Endodermal cell (in vitro differentiated cells): ENCODE measurements around the gene ARPC1B. TPM values are rescaled to one million over a fixed set of nuclear protein-coding genes. Genes with fewer than 3 reads are reported as not detected.
"Not testable (repeated sequence)": the region's sequence is repeated elsewhere in the genome, so short reads cannot be mapped to it uniquely, and the experiment has no call there.

ENCODE experiments used
- DNase-seq: peaks from one replicate; pipeline ENCODE4 v3.0.0-alpha.2; 2017
- H3K27ac ChIP-seq: 2 replicates; pipeline ENCODE4 v1.5.1; 2013; ENCODE audit warnings: mild to moderate bottlenecking, low read depth, low read length, moderate library complexity
- H3K27me3 ChIP-seq: 2 replicates; pipeline ENCODE4 v1.6.1; 2013; ENCODE audit warnings: mild to moderate bottlenecking, low read length, moderate library complexity; ENCODE audit not compliant: insufficient read depth, control insufficient read depth, poor library complexity, severe bottlenecking
- H3K36me3 ChIP-seq: 2 replicates; pipeline ENCODE4 v1.7.0; 2013; ENCODE audit warnings: mild to moderate bottlenecking, low read length, moderate library complexity; ENCODE audit not compliant: control insufficient read depth, insufficient read depth
- H3K4me1 ChIP-seq: one replicate; pipeline ENCODE4 v1.7.0; 2013; ENCODE audit warnings: low read length; ENCODE audit not compliant: control insufficient read depth, insufficient read depth
- H3K4me3 ChIP-seq: 2 replicates; pipeline ENCODE4 v1.5.1; 2013; ENCODE audit warnings: mild to moderate bottlenecking, low read length, moderate library complexity
- H3K9ac ChIP-seq: 2 replicates; pipeline ENCODE4 v1.6.1; 2013; ENCODE audit warnings: mild to moderate bottlenecking, low read length, moderate library complexity; ENCODE audit not compliant: poor library complexity, severe bottlenecking; ENCODE audit errors: extremely low read depth
- H3K9me3 ChIP-seq: 2 replicates; pipeline ENCODE4 v1.6.1; 2013; ENCODE audit warnings: mild to moderate bottlenecking, low read length, moderate library complexity; ENCODE audit not compliant: control insufficient read depth
- H3K27ac Mint-ChIP-seq: 2 replicates; pipeline ENCODE4 v1.8.0; 2020; ENCODE audit warnings: mixed read lengths
- H3K27me3 Mint-ChIP-seq: 2 replicates; pipeline ENCODE4 v1.8.0; 2021; ENCODE audit warnings: mild to moderate bottlenecking, mixed read lengths; ENCODE audit not compliant: insufficient read depth
- H3K36me3 Mint-ChIP-seq: 2 replicates; pipeline ENCODE4 v1.8.0; 2020; ENCODE audit warnings: low read depth, mixed read lengths
- H3K4me1 Mint-ChIP-seq: 2 replicates; pipeline ENCODE4 v1.8.0; 2020; ENCODE audit warnings: mixed read lengths
- H3K4me3 Mint-ChIP-seq: 2 replicates; pipeline ENCODE4 v1.8.0; 2020; ENCODE audit warnings: mild to moderate bottlenecking, moderate library complexity, mixed read lengths
- H3K9me3 Mint-ChIP-seq: 2 replicates; pipeline ENCODE4 v1.8.0; 2020; ENCODE audit warnings: mild to moderate bottlenecking, mixed read lengths
- WGBS, 2 experiments: methylation state at CpG; one replicate each; pipeline versions ENCODE4 v1.1.5 to v1.1.7; 2013; ENCODE audit warnings: missing lambda C conversion rate in 2 of 2, mixed read lengths in 1 of 2; ENCODE audit not compliant: insufficient coverage in 1 of 2, insufficient read length in 1 of 2; 5-methylcytosine and 5-hydroxymethylcytosine counted together
- total RNA-seq, 2 donors: library from RNA; stranded (reverse); fragmentation: NEBNext Ultra II Directional in 1 of 2; extraction: Animal tissue kit (Norgen Biotek cat#: 25700) in 1 of 2; gene quantifications; 2 replicates in 1 of 2; 3 replicates in 1 of 2; pipeline ENCODE4 v1.2.1, GENCODE V29; 2021
- TF ChIP-seq, protein P1 (sequence below): fragments of 200-600 bp; sonication (generic); conservative IDR thresholded peaks from 2 replicates; pipeline ENCODE4 v1.5.0; 2021; ENCODE audit warnings: antibody characterized with exemption, mild to moderate bottlenecking

Gene ARPC1B
- total RNA-seq, 2 donors from 2014 or later: 53.3 to 73.9 TPM

DNA sequence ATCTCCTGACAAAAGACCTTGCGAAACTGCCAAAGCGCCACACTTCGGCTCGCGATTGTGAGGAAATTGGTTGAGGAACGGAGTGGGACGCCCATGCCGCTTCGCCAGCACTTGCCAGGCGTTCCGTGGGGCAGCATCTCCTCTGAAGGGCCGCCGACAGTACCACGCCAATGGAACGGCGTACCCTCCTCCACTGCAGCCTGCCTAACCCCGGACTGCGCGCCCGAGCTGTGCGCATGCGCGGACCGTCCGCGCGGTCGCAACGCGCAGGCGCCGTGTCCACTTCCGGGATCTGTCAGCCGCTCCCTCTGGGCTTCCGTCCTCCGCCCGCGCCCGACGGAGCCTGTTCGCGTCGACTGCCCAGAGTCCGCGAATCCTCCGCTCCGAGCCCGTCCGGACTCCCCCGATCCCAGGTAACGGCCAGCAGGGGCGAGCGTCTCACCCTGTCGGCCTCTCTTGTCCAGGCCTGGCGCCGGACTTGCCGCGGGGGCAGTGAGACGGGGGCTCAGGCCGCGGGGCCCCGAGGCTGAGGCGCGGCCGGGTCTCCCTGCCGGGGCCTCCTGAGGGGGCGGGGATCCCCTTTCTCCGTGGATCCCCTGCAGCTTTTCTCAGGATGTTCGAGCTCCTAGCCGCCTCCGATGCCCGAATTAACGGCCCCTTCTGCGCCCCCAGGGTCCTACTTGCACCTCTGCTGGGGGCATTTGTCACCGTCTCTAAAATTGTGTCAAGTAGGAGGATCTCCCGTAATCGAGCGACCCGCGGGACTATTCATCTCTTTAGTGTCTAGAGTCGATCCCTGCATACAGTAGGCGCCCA is 48.7 kb upstream of the ARPC1B start, which contains the start of gene ARPC1A:
Gene ARPC1A (plus strand): TSS at position 307 of the 816 bp plus-strand sequence. CDS start 7,456 bp downstream, outside the sequence.
- no peaks in the 10 kb centered on the region for H3K9me3 Mint-ChIP-seq
- H3K4me3 ChIP-seq: peak within 1 kb of the TSS; percentile 100
- peaks cover 19% of the 10 kb centered on the region for H3K4me1 Mint-ChIP-seq
- H3K27me3 Mint-ChIP-seq: no peaks in the 10 kb centered on the region
- 0% methylated on average over 25 to 82 of the region's 82 CpGs for WGBS, 2 experiments
- H3K4me3 Mint-ChIP-seq: peak within 1 kb of the TSS; percentile 90
- H3K27ac ChIP-seq: peak within 1 kb of the TSS; percentile 51
- DNase-seq: peak; percentile 97
- H3K36me3 Mint-ChIP-seq: peaks cover 5% of the 10 kb centered on the region
- H3K27me3 ChIP-seq: no peaks in the 10 kb centered on the region
- H3K9me3 ChIP-seq: no peaks in the 10 kb centered on the region
- H3K27ac Mint-ChIP-seq: peak within 1 kb of the TSS; percentile 86
- H3K9ac ChIP-seq: peak within 1 kb of the TSS; percentile 86
- TF ChIP-seq, protein P1, sequence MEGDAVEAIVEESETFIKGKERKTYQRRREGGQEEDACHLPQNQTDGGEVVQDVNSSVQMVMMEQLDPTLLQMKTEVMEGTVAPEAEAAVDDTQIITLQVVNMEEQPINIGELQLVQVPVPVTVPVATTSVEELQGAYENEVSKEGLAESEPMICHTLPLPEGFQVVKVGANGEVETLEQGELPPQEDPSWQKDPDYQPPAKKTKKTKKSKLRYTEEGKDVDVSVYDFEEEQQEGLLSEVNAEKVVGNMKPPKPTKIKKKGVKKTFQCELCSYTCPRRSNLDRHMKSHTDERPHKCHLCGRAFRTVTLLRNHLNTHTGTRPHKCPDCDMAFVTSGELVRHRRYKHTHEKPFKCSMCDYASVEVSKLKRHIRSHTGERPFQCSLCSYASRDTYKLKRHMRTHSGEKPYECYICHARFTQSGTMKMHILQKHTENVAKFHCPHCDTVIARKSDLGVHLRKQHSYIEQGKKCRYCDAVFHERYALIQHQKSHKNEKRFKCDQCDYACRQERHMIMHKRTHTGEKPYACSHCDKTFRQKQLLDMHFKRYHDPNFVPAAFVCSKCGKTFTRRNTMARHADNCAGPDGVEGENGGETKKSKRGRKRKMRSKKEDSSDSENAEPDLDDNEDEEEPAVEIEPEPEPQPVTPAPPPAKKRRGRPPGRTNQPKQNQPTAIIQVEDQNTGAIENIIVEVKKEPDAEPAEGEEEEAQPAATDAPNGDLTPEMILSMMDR: peak; percentile 62
- peaks cover 4% of the 10 kb centered on the region for H3K36me3 ChIP-seq
- peaks cover 2% of the 10 kb centered on the region for H3K4me1 ChIP-seq

DNA sequence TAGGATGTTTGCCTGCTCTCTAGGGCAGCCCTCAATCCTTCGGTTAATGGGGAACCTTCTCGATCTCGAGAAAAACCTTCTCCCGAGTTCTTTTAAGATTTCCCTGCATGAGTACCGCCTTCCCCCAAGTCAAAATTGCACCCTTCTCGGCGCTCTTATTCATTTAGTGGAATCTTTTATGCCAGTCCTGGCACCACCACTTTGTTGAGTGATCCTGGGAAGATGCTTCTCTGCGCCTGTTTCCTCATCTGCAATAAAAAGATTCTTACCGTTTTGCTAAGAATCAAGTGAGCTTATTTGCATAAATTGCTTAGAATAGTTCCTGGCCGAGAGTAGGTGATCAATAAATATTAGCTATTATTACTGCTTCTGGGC is 48.1 kb upstream of the ARPC1B start:
- no peaks in the 10 kb centered on the region for H3K9me3 Mint-ChIP-seq
- WGBS, 2 experiments: 0 to 11% methylated on average over 8 to 10 of the region's 10 CpGs

DNA sequence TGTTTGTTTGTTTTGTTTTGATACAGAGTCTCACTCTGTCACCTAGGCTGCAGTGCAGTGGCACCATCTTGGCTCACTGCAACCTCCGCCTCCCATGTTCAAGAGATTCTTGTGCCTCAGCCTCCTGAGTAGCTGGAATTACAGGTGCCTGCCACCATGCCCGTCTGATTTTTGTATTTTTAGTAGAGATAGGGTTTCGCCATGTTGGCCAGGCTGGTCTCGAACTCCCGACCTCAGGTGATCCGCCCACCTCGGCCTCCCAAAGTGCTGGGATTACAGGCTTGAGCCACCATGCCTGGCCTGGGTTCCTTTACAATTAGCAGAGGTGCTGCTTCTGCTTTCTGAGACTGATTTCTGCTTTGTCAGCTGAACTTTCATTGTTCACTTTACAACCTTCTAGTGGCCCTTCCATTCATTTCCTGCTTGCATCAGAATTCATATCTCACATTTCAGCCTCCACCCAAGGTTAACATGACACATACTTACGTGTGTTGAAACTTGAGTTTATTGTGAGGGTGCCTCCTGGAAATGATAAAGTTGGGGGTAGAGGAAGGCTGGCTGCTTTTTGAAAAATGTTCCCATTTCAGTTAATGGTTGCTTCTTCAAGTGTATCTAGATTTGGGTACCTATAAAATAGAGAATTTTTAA is 44.1 kb upstream of the ARPC1B start:
- H3K27me3 ChIP-seq, DNase-seq, H3K9ac ChIP-seq, H3K9me3 ChIP-seq, H3K4me3 Mint-ChIP-seq, H3K27me3 Mint-ChIP-seq, H3K9me3 Mint-ChIP-seq, H3K4me1 Mint-ChIP-seq, H3K27ac ChIP-seq, H3K4me1 ChIP-seq, H3K4me3 ChIP-seq, H3K27ac Mint-ChIP-seq: not testable (repeated sequence)
- peaks cover 31% of the 10 kb centered on the region for H3K36me3 Mint-ChIP-seq
- 85 to 86% methylated on average over 4 to 8 of the region's 8 CpGs for WGBS, 2 experiments
- peaks cover 31% of the 10 kb centered on the region for H3K36me3 ChIP-seq

More for the DNA sequence above, 48.1 kb upstream of the ARPC1B start:
- TF ChIP-seq, protein P1: no peak
- Mint-ChIP-seq H3K27me3 (no peaks in the 10 kb centered on the region), H3K4me1 (peaks cover 17% of the 10 kb centered on the region), H3K27ac (peak overlapping the region; percentile 86), H3K4me3 (peak overlapping the region; percentile 90), H3K36me3 (peaks cover 7% of the 10 kb centered on the region)
- peak overlapping the region; percentile 86 for H3K9ac ChIP-seq
- H3K36me3 ChIP-seq: peaks cover 9% of the 10 kb centered on the region
- peak overlapping the region; percentile 100 for H3K4me3 ChIP-seq
- H3K9me3 ChIP-seq: no peaks in the 10 kb centered on the region
- H3K4me1 ChIP-seq: peaks cover 2% of the 10 kb centered on the region
- no peaks in the 10 kb centered on the region for H3K27me3 ChIP-seq
- peak overlapping the region; percentile 51 for H3K27ac ChIP-seq
- DNase-seq: no peak
